ENCODE measurements around the gene BCAP29. TPM values are rescaled to one million over a fixed set of nuclear protein-coding genes. Genes with fewer than 3 reads are reported as not detected.

The BCAP29 gene
- total RNA-seq, 4 donors from 2014 or later = 217 to 276 (median 221) TPM

DNA sequence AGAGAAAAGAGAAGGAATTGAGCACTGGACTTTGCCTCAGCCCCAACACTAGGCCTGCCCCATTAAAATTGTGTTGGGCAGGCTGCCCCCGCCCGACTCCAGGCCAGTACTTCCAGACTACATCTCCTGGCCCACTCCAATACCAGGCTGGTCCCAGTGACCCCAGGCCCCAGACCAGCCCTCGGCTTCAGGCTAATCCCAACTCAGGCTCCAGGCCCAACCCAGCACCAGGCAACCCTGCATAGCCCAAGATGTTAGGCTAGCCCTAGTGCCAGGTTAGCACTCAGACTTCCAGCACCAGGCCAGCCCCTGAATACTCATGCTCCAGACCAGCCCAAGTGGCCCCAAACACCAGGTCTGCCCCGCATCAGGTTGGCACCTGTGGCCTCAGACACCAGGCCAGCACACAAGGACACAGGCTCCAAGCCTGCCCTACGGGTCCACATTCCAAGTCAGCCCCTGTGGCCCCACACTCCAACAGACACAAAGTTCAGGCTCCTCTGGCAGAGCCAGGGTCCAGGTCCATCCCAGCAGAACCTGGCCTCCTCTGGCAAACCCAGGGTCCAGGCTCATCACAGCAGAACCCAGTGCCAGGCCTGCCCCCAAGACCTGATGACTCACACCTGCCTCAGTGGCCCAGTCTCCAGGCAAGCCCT, 36.6 kb upstream of the BCAP29 start:
- DNase-seq = no peak
- WGBS, 2 donors = 84 to 100% methylated on average over 2 to 5 of the region's 5 CpGs
- H3K27me3 ChIP-seq = no peaks in the 10 kb centered on the region
- peaks cover 7 to 16% of the 10 kb centered on the region in 2 donors for H3K36me3 ChIP-seq
- intact Hi-C loops (cut with DNase I) = no loop called here
- peaks cover 0 to 4% of the 10 kb centered on the region in 2 donors for H3K4me1 ChIP-seq
- no peak overlapping the region for H3K27ac ChIP-seq
- H3K4me3 ChIP-seq (replicated peaks in 1 of 3) = no peak overlapping the region
- H3K9me3 ChIP-seq = no peaks in the 10 kb centered on the region
- TF ChIP-seq POLR2A (IDR thresholded peaks at IDR 0.05) (no peak), CTCF (IDR thresholded peaks at IDR 0.05) (no peak)

GRCh38 chr7:107544848-107545591, 35.0 kb upstream of the BCAP29 start:
- DNase-seq = no peak
- Histone ChIP-seq H3K4me3 (replicated peaks in 1 of 3) (no peak overlapping the region), H3K27ac (no peak overlapping the region), H3K9me3 (no peaks in the 10 kb centered on the region), H3K4me1 (peaks cover 0 to 1% of the 10 kb centered on the region in 2 donors), H3K36me3 (peaks cover 7 to 16% of the 10 kb centered on the region in 2 donors), H3K27me3 (no peaks in the 10 kb centered on the region)
- intact Hi-C loops (cut with DNase I) = no loop called here
- 95% methylated on average over 4 of the region's 4 CpGs for WGBS, 2 donors
- no peak for TF ChIP-seq CTCF (IDR thresholded peaks at IDR 0.05)

- H3K4me1 ChIP-seq = no peaks in the 10 kb centered on the region
- no peak overlapping the region for H3K27ac ChIP-seq
- 97 to 100% methylated on average over 1 of the region's 1 CpG for WGBS, 2 donors
- peaks cover 4 to 8% of the 10 kb centered on the region in 2 donors for H3K36me3 ChIP-seq
- TF ChIP-seq CTCF (IDR thresholded peaks at IDR 0.05) (no peak), POLR2A (IDR thresholded peaks at IDR 0.05) (no peak)
- H3K27me3 ChIP-seq = no peaks in the 10 kb centered on the region
- intact Hi-C loops (cut with DNase I) = no loop called here
- no peak for DNase-seq
- no peaks in the 10 kb centered on the region for H3K9me3 ChIP-seq
- no peak overlapping the region for H3K4me3 ChIP-seq (replicated peaks in 1 of 3)
These were observed 28.1 kb upstream of the BCAP29 start for GRCh38 chr7:107551936-107552335.

- no peak for TF ChIP-seq POLR2A (IDR thresholded peaks at IDR 0.05)
- TF ChIP-seq CTCF (IDR thresholded peaks at IDR 0.05) = no peak
These were observed 24.2 kb upstream of the BCAP29 start for GRCh38 chr7:107555893-107556292.

DNA sequence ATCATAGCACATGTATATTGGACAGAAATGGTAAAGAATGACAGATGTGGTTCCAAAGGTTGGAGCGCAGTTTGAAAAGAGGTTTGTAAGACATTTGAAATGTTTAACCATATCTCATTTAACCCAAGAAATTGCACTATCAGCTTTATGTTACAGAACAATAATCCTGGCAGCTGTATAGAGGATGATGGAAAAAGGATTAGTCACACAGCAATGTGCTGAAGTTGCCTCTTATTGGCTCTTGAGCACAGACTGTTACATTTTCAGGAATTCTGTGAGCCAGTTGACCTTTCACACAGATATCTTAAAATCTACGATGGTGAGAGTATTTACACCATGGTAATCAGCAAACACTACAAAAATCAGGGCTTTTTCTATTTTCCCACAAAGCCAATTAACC, 20.2 kb upstream of the BCAP29 start:
- Histone ChIP-seq H3K27me3 (no peaks in the 10 kb centered on the region), H3K4me3 (replicated peaks in 1 of 3) (no peak overlapping the region), H3K36me3 (peaks cover 0 to 6% of the 10 kb centered on the region in 2 donors), H3K9me3 (no peaks in the 10 kb centered on the region), H3K27ac (no peak overlapping the region), H3K4me1 (peaks cover 17 to 36% of the 10 kb centered on the region in 2 donors)
- no peak for DNase-seq
- intact Hi-C loops (cut with DNase I) = loop anchor here (10.0 kb wide), 1 partner anchor 95 kb away; no protein-coding TSS in a partner anchor
- TF ChIP-seq CTCF (IDR thresholded peaks at IDR 0.05) (no peak), POLR2A (IDR thresholded peaks at IDR 0.05) (no peak)
- WGBS, 2 donors = 55 to 61% methylated on average over 2 of the region's 2 CpGs

More at GRCh38 chr7:107555893-107556292, 24.2 kb upstream of the BCAP29 start:
- H3K27ac ChIP-seq = no peak overlapping the region
- intact Hi-C loops (cut with DNase I) = no loop called here
- H3K36me3 ChIP-seq = peaks cover 4 to 10% of the 10 kb centered on the region in 2 donors
- DNase-seq = no peak
- WGBS, 2 donors = 93 to 97% methylated on average over 3 of the region's 3 CpGs
- no peak overlapping the region for H3K4me3 ChIP-seq (replicated peaks in 1 of 3)
- no peaks in the 10 kb centered on the region for H3K27me3 ChIP-seq
- no peaks in the 10 kb centered on the region for H3K9me3 ChIP-seq
- H3K4me1 ChIP-seq = peaks cover 3 to 16% of the 10 kb centered on the region in 2 donors

Measured in thyroid gland (tissue), 4 donors.